CD4-positive, CD25-positive, alpha-beta regulatory T cell (primary cell): Measurements from ENCODE around the gene PLXDC1. TPM values are rescaled to one million over a fixed set of nuclear protein-coding genes. Genes with fewer than 3 reads are reported as not detected.

Source experiments
- ATAC-seq, 2 donors: fragments of 150-1000 bp; cut with Tn5 transposase; one replicate each; pipeline ENCODE4 v1.10.0; 2021; ENCODE audit warnings: low read depth in 2 of 2, moderate number of reproducible peaks in 2 of 2, moderate library complexity in 1 of 2
- DNase-seq, 3 donors: peaks; one replicate each; pipeline versions ENCODE4 v3.0.0 to v3.0.0-alpha.2; 2012 to 2022; ENCODE audit warnings: mixed read lengths in 1 of 3
- H3K27ac ChIP-seq: one replicate; pipeline ENCODE4 v1.7.0; 2013; ENCODE audit warnings: mild to moderate bottlenecking, low read length; ENCODE audit not compliant: insufficient read depth, poor library complexity, severe bottlenecking
- H3K27me3 ChIP-seq: one replicate; pipeline ENCODE4 v1.7.0; 2013; ENCODE audit warnings: low read length; ENCODE audit not compliant: control insufficient read depth, insufficient read depth
- H3K36me3 ChIP-seq: one replicate; pipeline ENCODE4 v1.7.0; 2013; ENCODE audit warnings: mild to moderate bottlenecking, low read length, moderate library complexity; ENCODE audit not compliant: control insufficient read depth, insufficient read depth
- H3K4me1 ChIP-seq: 2 replicates; pipeline ENCODE4 v1.7.0; 2013; ENCODE audit warnings: mild to moderate bottlenecking, low read length; ENCODE audit not compliant: insufficient read depth, control insufficient read depth, poor library complexity, severe bottlenecking
- H3K4me3 ChIP-seq: one replicate; pipeline ENCODE4 v1.7.0; 2013; ENCODE audit warnings: low read depth, mild to moderate bottlenecking, low read length, moderate library complexity
- H3K9me3 ChIP-seq, 2 experiments: 1 replicate in 1 of 2; 2 replicates in 1 of 2; pipeline ENCODE4 v1.7.0; 2013; ENCODE audit warnings: low read length in 2 of 2, mild to moderate bottlenecking in 1 of 2, moderate library complexity in 1 of 2; ENCODE audit not compliant: control insufficient read depth in 2 of 2
- H3K27ac Mint-ChIP-seq, 3 donors: one replicate each; pipeline ENCODE4 v1.8.0; 2020 to 2022; ENCODE audit warnings: mild to moderate bottlenecking in 3 of 3, mixed read lengths in 3 of 3, moderate library complexity in 2 of 3
- H3K27me3 Mint-ChIP-seq: one replicate; pipeline ENCODE4 v1.8.0; 2022; ENCODE audit warnings: mild to moderate bottlenecking, mixed read lengths
- H3K36me3 Mint-ChIP-seq: one replicate; pipeline ENCODE4 v1.8.0; 2020; ENCODE audit warnings: mixed read lengths
- H3K4me1 Mint-ChIP-seq, 4 donors: one replicate each; pipeline ENCODE4 v1.8.0; 2020 to 2022; ENCODE audit warnings: mixed read lengths in 4 of 4, mild to moderate bottlenecking in 1 of 4
- H3K4me3 Mint-ChIP-seq, 4 donors: one replicate each; pipeline ENCODE4 v1.8.0; 2020 to 2022; ENCODE audit warnings: mild to moderate bottlenecking in 4 of 4, mixed read lengths in 4 of 4, moderate library complexity in 3 of 4
- H3K9me3 Mint-ChIP-seq, 7 donors: one replicate each; pipeline ENCODE4 v1.8.0; 2020 to 2022; ENCODE audit warnings: mixed read lengths in 7 of 7, mild to moderate bottlenecking in 3 of 7, moderate library complexity in 2 of 7
- polyA plus RNA-seq, 4 donors: library from polyadenylated mRNA; unstranded; fragments of 300-500 nt; fragmentation: Illumina TruSeq; gene quantifications; one replicate each; pipeline ENCODE4 v1.2.3, GENCODE V29; 2021
- total RNA-seq: library from RNA; stranded (reverse); gene quantifications from one replicate; pipeline ENCODE4 v1.2.3, GENCODE V29; 2022

The PLXDC1 gene
- total and polyA plus RNA-seq, 5 donors from 2014 or later, result 0.27 to 12.9 (median 1.7) TPM

DNA sequence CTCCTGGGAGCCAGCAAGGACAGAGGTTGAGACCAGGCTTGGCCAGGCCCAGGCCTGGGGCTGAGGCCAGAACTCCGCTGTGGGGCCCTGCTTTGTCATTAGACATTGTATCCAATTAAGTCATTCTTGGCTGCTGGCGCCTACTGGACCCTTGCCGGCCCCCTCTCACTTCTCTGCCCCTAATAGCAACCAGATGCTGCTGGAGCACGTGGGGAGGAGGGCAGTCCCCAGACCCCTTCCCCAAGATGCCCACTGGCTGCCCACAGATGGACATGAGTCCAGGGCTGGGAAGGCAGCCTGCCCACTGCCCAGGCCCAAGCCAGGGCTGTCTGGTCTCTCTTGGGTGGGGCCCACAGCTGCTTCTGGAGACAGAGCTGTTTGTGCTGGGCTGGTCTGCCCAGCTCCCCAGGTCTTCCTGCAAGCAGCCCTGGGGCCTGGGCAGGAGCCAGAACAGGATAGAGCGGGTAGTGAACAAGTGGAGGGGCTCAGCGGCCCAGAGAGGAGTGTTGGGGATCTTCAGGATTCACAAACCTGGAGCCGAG lies 7.8 kb downstream of the PLXDC1 start:
- H3K4me1 ChIP-seq, result no peaks in the 10 kb centered on the region
- ATAC-seq (no peak), DNase-seq (no peak)
- Mint-ChIP-seq H3K4me1 (peaks cover 0 to 9% (median 2%) of the 10 kb centered on the region in 4 donors), H3K27me3 (peaks cover 4% of the 10 kb centered on the region), H3K36me3 (no peaks in the 10 kb centered on the region), H3K27ac (no peak overlapping the region), H3K9me3 (no peaks in the 10 kb centered on the region), H3K4me3 (no peak overlapping the region)
- no peak overlapping the region for H3K27ac ChIP-seq
- H3K27me3 ChIP-seq, result no peaks in the 10 kb centered on the region
- no peaks in the 10 kb centered on the region for H3K36me3 ChIP-seq
- H3K4me3 ChIP-seq, result no peak overlapping the region
- no peaks in the 10 kb centered on the region for H3K9me3 ChIP-seq

DNA sequence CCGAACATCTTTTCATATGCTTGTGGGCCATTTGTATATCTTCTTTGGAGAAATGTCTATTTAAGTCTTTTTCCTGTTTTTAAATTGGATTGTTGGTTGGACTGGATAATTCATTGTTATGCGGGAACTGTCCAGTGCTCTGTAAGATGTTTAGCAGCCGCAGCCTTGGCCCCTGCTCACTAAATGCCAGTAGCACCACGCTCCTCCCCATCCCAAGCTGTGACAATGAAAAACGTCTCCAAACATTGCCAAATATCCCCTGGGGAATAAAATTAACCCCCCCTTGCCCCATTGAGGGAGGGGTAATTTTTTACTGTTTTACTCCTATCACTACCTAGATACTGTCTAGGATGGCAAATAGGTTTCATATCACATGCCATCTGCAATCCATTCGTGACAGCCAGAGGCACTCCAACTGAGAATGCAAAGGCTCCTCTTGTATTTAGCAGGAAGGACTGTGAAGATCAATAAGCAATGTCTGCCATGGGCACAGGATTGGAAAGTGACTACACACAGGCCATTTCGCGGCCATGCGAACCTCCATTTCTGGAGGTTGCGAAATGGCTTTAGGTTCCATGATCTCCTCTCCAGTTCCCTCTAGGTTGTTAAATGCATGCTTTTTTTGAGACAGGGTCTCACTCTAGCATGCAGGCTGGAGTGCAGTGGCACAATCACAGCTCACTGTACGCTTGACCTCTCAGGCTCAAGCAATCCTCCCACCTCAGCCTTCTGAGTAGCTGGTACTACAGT lies 9.3 kb downstream of the PLXDC1 start:
- Histone ChIP-seq H3K4me3 (no peak overlapping the region), H3K36me3 (no peaks in the 10 kb centered on the region), H3K4me1 (no peaks in the 10 kb centered on the region), H3K27ac (no peak overlapping the region), H3K9me3 (no peaks in the 10 kb centered on the region), H3K27me3 (no peaks in the 10 kb centered on the region)
- no peak overlapping the region for H3K27ac Mint-ChIP-seq
- no peak overlapping the region for H3K4me3 Mint-ChIP-seq
- no peaks in the 10 kb centered on the region for H3K36me3 Mint-ChIP-seq
- ATAC-seq, result no peak
- no peaks in the 10 kb centered on the region for H3K9me3 Mint-ChIP-seq
- DNase-seq, result no peak
- H3K27me3 Mint-ChIP-seq, result peaks cover 11% of the 10 kb centered on the region
- H3K4me1 Mint-ChIP-seq, result peaks cover 0 to 6% (median 0%) of the 10 kb centered on the region in 4 donors

DNA sequence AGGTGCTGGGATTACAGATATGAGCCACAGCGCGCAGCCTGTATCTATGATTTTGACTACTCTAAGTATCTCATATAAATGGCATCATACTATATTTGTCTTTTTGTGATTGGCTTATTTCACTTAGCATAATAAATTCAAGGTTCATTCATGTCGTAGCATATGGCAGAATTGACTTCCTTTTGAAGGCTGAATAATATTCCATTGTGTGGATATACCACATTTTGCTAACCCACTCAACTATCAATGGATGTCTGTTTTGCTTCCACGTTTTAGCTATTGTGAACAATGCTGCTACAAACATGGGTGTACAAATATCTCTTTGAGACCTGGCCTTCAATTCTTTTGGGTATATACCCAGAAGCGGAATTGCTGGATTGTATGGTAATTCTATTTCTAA lies 10.1 kb downstream of the PLXDC1 start:
- H3K9me3 Mint-ChIP-seq, result peaks cover 0 to 3% (median 0%) of the 10 kb centered on the region in 7 donors
- H3K36me3 Mint-ChIP-seq, result no peaks in the 10 kb centered on the region
- H3K27me3 Mint-ChIP-seq, result peaks cover 16% of the 10 kb centered on the region
- Histone ChIP-seq H3K27ac (no peak overlapping the region), H3K27me3 (no peaks in the 10 kb centered on the region), H3K9me3 (no peaks in the 10 kb centered on the region), H3K4me1 (no peaks in the 10 kb centered on the region), H3K4me3 (no peak overlapping the region), H3K36me3 (no peaks in the 10 kb centered on the region)
- H3K4me1 Mint-ChIP-seq, result peaks cover 0 to 6% (median 0%) of the 10 kb centered on the region in 4 donors
- ATAC-seq, result no peak
- no peak overlapping the region for H3K27ac Mint-ChIP-seq
- H3K4me3 Mint-ChIP-seq, result no peak overlapping the region
- no peak for DNase-seq

DNA sequence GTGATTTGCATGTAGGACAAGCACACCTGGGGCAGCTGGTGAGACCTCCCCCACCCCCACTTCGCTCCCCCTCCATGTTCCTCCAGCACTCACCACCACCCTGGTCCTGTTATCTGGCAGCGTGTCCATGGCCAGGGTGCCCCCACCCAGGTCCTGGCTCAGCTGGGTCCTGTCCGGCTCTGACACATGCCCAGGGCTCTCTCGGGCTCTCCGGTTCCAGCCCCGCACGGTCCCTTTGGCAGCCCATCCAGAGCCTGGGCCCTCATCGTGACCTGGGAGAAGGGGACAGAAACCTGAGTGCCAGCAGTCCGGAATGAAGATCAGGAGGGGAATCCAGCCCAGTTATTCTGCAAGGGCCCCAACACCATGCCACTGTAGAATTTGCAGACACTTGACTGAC lies 11.9 kb downstream of the PLXDC1 start:
- Mint-ChIP-seq H3K4me1 (peaks cover 0 to 3% (median 0%) of the 10 kb centered on the region in 4 donors), H3K9me3 (peaks cover 0 to 3% (median 0%) of the 10 kb centered on the region in 7 donors), H3K27me3 (peaks cover 12% of the 10 kb centered on the region), H3K4me3 (no peak overlapping the region), H3K27ac (no peak overlapping the region), H3K36me3 (no peaks in the 10 kb centered on the region)
- Histone ChIP-seq H3K27me3 (no peaks in the 10 kb centered on the region), H3K4me3 (no peak overlapping the region), H3K27ac (no peak overlapping the region), H3K4me1 (no peaks in the 10 kb centered on the region), H3K9me3 (no peaks in the 10 kb centered on the region), H3K36me3 (no peaks in the 10 kb centered on the region)
- no peak for DNase-seq
- no peak for ATAC-seq

DNA sequence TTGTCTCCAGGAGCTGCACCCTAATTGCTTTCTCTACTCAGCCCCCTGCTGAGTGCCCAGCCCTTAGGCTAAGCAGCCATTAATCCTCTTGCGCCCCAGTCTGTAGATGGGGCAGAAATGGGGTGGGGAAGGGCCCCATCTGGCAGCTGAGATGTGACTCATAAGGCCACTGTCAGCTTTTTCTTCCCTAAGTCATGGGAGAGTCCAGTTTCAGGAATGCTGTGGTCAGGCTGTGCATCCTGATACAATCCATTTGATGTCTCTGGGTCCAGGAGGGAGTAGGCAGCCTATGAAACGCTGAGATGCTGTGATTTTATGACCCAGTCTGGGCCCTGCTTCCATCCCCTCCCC lies 12.3 kb downstream of the PLXDC1 start:
- H3K27ac ChIP-seq, result no peak overlapping the region
- Mint-ChIP-seq H3K4me3 (no peak overlapping the region), H3K36me3 (no peaks in the 10 kb centered on the region), H3K27me3 (peaks cover 12% of the 10 kb centered on the region), H3K9me3 (peaks cover 0 to 3% (median 0%) of the 10 kb centered on the region in 7 donors), H3K27ac (no peak overlapping the region), H3K4me1 (no peaks in the 10 kb centered on the region)
- H3K36me3 ChIP-seq, result no peaks in the 10 kb centered on the region
- no peaks in the 10 kb centered on the region for H3K9me3 ChIP-seq
- H3K27me3 ChIP-seq, result no peaks in the 10 kb centered on the region
- no peak overlapping the region for H3K4me3 ChIP-seq
- ATAC-seq, result no peak
- DNase-seq, result no peak
- H3K4me1 ChIP-seq, result no peaks in the 10 kb centered on the region

DNA sequence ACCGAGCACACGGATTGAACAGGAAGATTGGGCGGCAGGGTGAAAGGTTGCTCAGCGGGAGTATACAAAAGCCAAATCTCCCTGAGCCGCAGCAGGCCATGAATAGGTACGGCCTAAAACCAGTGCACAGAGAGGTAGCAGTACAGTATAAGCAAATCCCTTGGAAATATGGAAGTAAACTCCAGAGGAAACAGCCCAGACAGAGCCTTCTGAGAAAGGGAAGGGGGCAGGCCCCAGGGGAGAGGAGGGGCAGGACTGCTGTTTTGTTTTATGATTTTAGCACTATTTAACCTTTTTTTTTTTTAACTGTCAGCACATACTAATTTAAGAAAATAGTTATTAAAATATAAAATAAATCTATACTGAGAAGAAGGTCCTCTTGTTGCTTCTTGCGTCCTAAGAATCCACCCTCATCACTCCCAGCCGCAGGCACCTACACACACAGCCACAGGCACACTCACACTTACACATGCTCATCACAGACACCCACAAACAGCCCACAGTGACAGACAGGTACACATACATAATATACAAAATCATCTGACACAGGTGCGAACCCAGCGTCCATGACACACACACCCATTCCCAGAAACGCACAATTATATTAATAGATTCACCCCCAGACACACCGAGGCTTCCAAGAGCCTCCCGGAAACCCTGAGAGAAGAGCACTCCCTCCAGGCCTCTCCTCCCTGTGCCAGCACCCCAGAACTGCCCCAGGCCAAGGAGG lies 12.8 kb downstream of the PLXDC1 start:
- H3K36me3 Mint-ChIP-seq, result no peaks in the 10 kb centered on the region
- H3K9me3 Mint-ChIP-seq, result peaks cover 0 to 3% (median 0%) of the 10 kb centered on the region in 7 donors
- no peak overlapping the region for H3K4me3 Mint-ChIP-seq
- no peak overlapping the region for H3K27ac ChIP-seq
- peak overlapping the region in 1 of 3 donors; percentile 76 for H3K27ac Mint-ChIP-seq
- H3K27me3 Mint-ChIP-seq, result peaks cover 12% of the 10 kb centered on the region
- H3K9me3 ChIP-seq, result no peaks in the 10 kb centered on the region
- H3K4me1 Mint-ChIP-seq, result no peaks in the 10 kb centered on the region
- no peak for ATAC-seq
- H3K36me3 ChIP-seq, result no peaks in the 10 kb centered on the region
- H3K4me3 ChIP-seq, result no peak overlapping the region
- H3K4me1 ChIP-seq, result no peaks in the 10 kb centered on the region
- DNase-seq, result no peak
- H3K27me3 ChIP-seq, result no peaks in the 10 kb centered on the region

DNA sequence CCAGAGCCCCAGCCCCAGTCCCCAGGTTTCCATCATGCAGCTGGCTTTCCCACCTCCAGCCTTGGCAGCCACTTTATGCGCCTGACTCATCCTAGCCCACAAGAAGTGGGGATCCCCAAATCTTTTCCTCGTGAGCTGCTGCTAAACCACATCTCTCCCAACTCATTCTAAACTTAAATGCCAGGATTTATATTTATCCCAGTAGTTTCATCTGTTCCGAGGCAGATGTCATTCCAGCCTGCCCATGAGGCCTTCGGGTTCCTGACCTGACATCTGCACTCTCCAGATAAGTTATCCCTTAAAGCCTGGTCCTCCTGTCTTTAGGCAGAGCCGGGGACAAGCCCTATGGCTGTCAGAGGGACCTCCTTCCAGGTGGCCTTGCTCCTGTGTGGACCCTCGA lies 16.6 kb downstream of the PLXDC1 start:
- Histone ChIP-seq H3K36me3 (no peaks in the 10 kb centered on the region), H3K4me1 (no peaks in the 10 kb centered on the region), H3K27me3 (no peaks in the 10 kb centered on the region), H3K4me3 (no peak overlapping the region), H3K9me3 (no peaks in the 10 kb centered on the region), H3K27ac (no peak overlapping the region)
- Mint-ChIP-seq H3K9me3 (peaks cover 0 to 3% (median 0%) of the 10 kb centered on the region in 7 donors), H3K4me1 (no peaks in the 10 kb centered on the region), H3K4me3 (no peak overlapping the region), H3K36me3 (no peaks in the 10 kb centered on the region), H3K27me3 (peaks cover 12% of the 10 kb centered on the region), H3K27ac (peak overlapping the region in 1 of 3 donors; percentile 29)
- DNase-seq, result no peak
- no peak for ATAC-seq
